ENCODE results near the gene CPS1.

CPS1 gene

GRCh38 chr2:210586381-210586780, 30.0 kb downstream of the CPS1 start:
- no peak for DNase-seq
- Histone ChIP-seq H3K36me3 (no peaks in the 10 kb centered on the region), H3K27ac (no peak overlapping the region), H3K27me3 (ENCODE audit: insufficient read depth, low read depth, severe bottlenecking) (no peaks in the 10 kb centered on the region), H3K4me3 (ENCODE audit: low read depth, low read length) (no peak overlapping the region), H3K9me3 (ENCODE audit: severe bottlenecking) (no peaks in the 10 kb centered on the region)
- TF ChIP-seq CTCF (IDR thresholded peaks at IDR 0.05; ENCODE audit: low read depth, low read length): no peak

GRCh38 chr2:210591663-210592062, 35.3 kb downstream of the CPS1 start:
- no peak overlapping the region for H3K27ac ChIP-seq
- H3K36me3 ChIP-seq: no peaks in the 10 kb centered on the region
- TF ChIP-seq CTCF (IDR thresholded peaks at IDR 0.05; ENCODE audit: low read depth, low read length): no peak
- no peaks in the 10 kb centered on the region for H3K27me3 ChIP-seq (ENCODE audit: insufficient read depth, low read depth, severe bottlenecking)
- H3K4me3 ChIP-seq (ENCODE audit: low read depth, low read length): no peak overlapping the region
- DNase-seq: no peak
- H3K9me3 ChIP-seq (ENCODE audit: severe bottlenecking): no peaks in the 10 kb centered on the region

GRCh38 chr2:210592726-210593125, 36.3 kb downstream of the CPS1 start:
- no peak for TF ChIP-seq CTCF (IDR thresholded peaks at IDR 0.05; ENCODE audit: low read depth, low read length)
- no peak overlapping the region for H3K4me3 ChIP-seq (ENCODE audit: low read depth, low read length)
- no peaks in the 10 kb centered on the region for H3K27me3 ChIP-seq (ENCODE audit: insufficient read depth, low read depth, severe bottlenecking)
- H3K9me3 ChIP-seq (ENCODE audit: severe bottlenecking): no peaks in the 10 kb centered on the region
- no peaks in the 10 kb centered on the region for H3K36me3 ChIP-seq
- DNase-seq: no peak
- H3K27ac ChIP-seq: no peak overlapping the region

- no peaks in the 10 kb centered on the region for H3K36me3 ChIP-seq
- no peak for DNase-seq
- TF ChIP-seq CTCF (IDR thresholded peaks at IDR 0.05; ENCODE audit: low read depth, low read length): no peak
Measured at GRCh38 chr2:210593166-210593565, 36.8 kb downstream of the CPS1 start.

GRCh38 chr2:210598219-210598618, 41.8 kb downstream of the CPS1 start:
- DNase-seq: no peak
- TF ChIP-seq CTCF (IDR thresholded peaks at IDR 0.05; ENCODE audit: low read depth, low read length): no peak
- no peak overlapping the region for H3K27ac ChIP-seq
- no peak overlapping the region for H3K4me3 ChIP-seq (ENCODE audit: low read depth, low read length)
- H3K9me3 ChIP-seq (ENCODE audit: severe bottlenecking): no peaks in the 10 kb centered on the region
- no peaks in the 10 kb centered on the region for H3K36me3 ChIP-seq
- H3K27me3 ChIP-seq (ENCODE audit: insufficient read depth, low read depth, severe bottlenecking): no peaks in the 10 kb centered on the region

More at GRCh38 chr2:210593166-210593565, 36.8 kb downstream of the CPS1 start:
- H3K9me3 ChIP-seq (ENCODE audit: severe bottlenecking): no peaks in the 10 kb centered on the region
- no peak overlapping the region for H3K27ac ChIP-seq
- H3K4me3 ChIP-seq (ENCODE audit: low read depth, low read length): no peak overlapping the region
- H3K27me3 ChIP-seq (ENCODE audit: insufficient read depth, low read depth, severe bottlenecking): no peaks in the 10 kb centered on the region

- H3K9me3 ChIP-seq (ENCODE audit: severe bottlenecking): no peaks in the 10 kb centered on the region
- no peak for TF ChIP-seq CTCF (IDR thresholded peaks at IDR 0.05; ENCODE audit: low read depth, low read length)
- no peaks in the 10 kb centered on the region for H3K36me3 ChIP-seq
- no peak overlapping the region for H3K4me3 ChIP-seq (ENCODE audit: low read depth, low read length)
- DNase-seq: no peak
- no peaks in the 10 kb centered on the region for H3K27me3 ChIP-seq (ENCODE audit: insufficient read depth, low read depth, severe bottlenecking)
- H3K27ac ChIP-seq: no peak overlapping the region
Measured at GRCh38 chr2:210599476-210599875, 43.1 kb downstream of the CPS1 start.

All from WERI-Rb-1 (cell line).